HCT116 (cell line): Measurements from ENCODE around the gene DAP. TPM values are rescaled to one million over a fixed set of nuclear protein-coding genes. Genes with fewer than 3 reads are reported as not detected.

Experiments
- ATAC-seq: fragments of 200-7000 bp; cut with Tn5 transposase; 2 replicates; pipeline ENCODE4 v1.9.1; 2020; ENCODE audit warnings: mild to moderate bottlenecking, moderate library complexity
- BruUV-seq: library from RNA; stranded (reverse); fragments of 400-500 nt; replicated peaks from 2 replicates; lab custom pipeline; 2021; lab: Mats Ljungman, UMichigan
- CTCF ChIA-PET: fragments of 300-600 bp; sonication (Branson Sonifier 250); formaldehyde crosslinking; loops from one replicate; lab custom pipeline; 2021; ENCODE audit warnings: antibody characterized with exemption; lab: Charles Lee
- POLR2A ChIA-PET: fragments of 300-600, 350-600 bp; sonication (Branson Sonifier 250); formaldehyde crosslinking; loops from one replicate; lab custom pipeline; 2021; ENCODE audit warnings: antibody characterized with exemption; lab: Charles Lee
- RAD21 ChIA-PET, 2 experiments: fragments of 300-600 bp; sonication (Branson Sonifier 250); formaldehyde crosslinking; loops; one replicate each; lab custom pipeline; 2023; ENCODE audit warnings: low total read pairs in 2 of 2; ENCODE audit not compliant: uncharacterized antibody in 2 of 2, unreplicated experiment in 2 of 2, low non-redundant PET in 1 of 2; lab: Charles Lee
- DNase-seq: peaks from one replicate; pipeline ENCODE4 v3.0.0-alpha.2; 2010; ENCODE audit warnings: low read depth, low spot score
- H2AFZ ChIP-seq: fragments of 200-600 bp; shearing (Covaris generic), sonication (generic); 2 replicates; pipeline ENCODE4 v1.6.1; 2017; ENCODE audit warnings: low read depth, mixed run types, mixed read lengths, antibody characterized with exemption, low read length; ENCODE audit not compliant: poor library complexity, severe bottlenecking
- H3K27ac ChIP-seq: 2 replicates; pipeline ENCODE4 v1.5.1; 2012; ENCODE audit warnings: low read depth, low read length
- H3K27me3 ChIP-seq: fragments of 200-600 bp; sonication (generic); 2 replicates; pipeline ENCODE4 v1.6.1; 2016; ENCODE audit warnings: mixed run types, low read length, mixed read lengths; ENCODE audit not compliant: insufficient read depth
- H3K36me3 ChIP-seq, 2 experiments: fragments of 200-500 bp in 1 of 2; fragments of 200-600 bp in 1 of 2; sonication (Bioruptor generic) in 1 of 2; sonication (generic) in 1 of 2; 2 replicates each; pipeline versions ENCODE4 v1.5.1 to v1.6.1; 2014 to 2016; ENCODE audit warnings: low read length in 2 of 2, inconsistent platforms in 1 of 2, mixed read lengths in 1 of 2, mixed run types in 1 of 2; ENCODE audit not compliant: insufficient read depth in 2 of 2, control insufficient read depth in 1 of 2
- H3K4me1 ChIP-seq, 2 experiments: fragments of 200-600 bp in 1 of 2; sonication (generic) in 1 of 2; 2 replicates each; pipeline versions ENCODE4 v1.5.1 to v1.6.1; 2012 to 2017; ENCODE audit warnings: low read length in 2 of 2, inconsistent platforms in 1 of 2, mild to moderate bottlenecking in 1 of 2, mixed read lengths in 1 of 2, mixed run types in 1 of 2, moderate library complexity in 1 of 2; ENCODE audit not compliant: insufficient read depth in 2 of 2, control insufficient read depth in 1 of 2
- H3K4me2 ChIP-seq: fragments of 200-600 bp; sonication (generic); 2 replicates; pipeline ENCODE4 v1.6.1; 2017; ENCODE audit warnings: mixed run types, low read length, mixed read lengths
- H3K4me3 ChIP-seq, 2 experiments: fragments of 200-600 bp in 1 of 2; sonication (generic) in 1 of 2; replicated peaks in 1 of 2; 2 replicates each; pipeline ENCODE4 v1.5.1; 2011 to 2016; ENCODE audit warnings: low read length in 2 of 2, control low read depth in 1 of 2, low read depth in 1 of 2, mild to moderate bottlenecking in 1 of 2, mixed read lengths in 1 of 2, mixed run types in 1 of 2
- H3K79me2 ChIP-seq: fragments of 200-600 bp; sonication (generic); 2 replicates; pipeline ENCODE4 v1.6.1; 2017; ENCODE audit warnings: mild to moderate bottlenecking, mixed run types, low read length, moderate library complexity, mixed read lengths; ENCODE audit not compliant: insufficient read depth
- H3K9ac ChIP-seq: fragments of 200-600 bp; sonication (generic); 2 replicates; pipeline ENCODE4 v1.6.1; 2016; ENCODE audit warnings: low read length, mixed read lengths
- H3K9me2 ChIP-seq: fragments of 200-600 bp; sonication (generic), shearing (Covaris generic); 2 replicates; pipeline ENCODE4 v1.6.1; 2017; ENCODE audit warnings: mixed run types, mild to moderate bottlenecking, moderate library complexity; ENCODE audit not compliant: insufficient read depth
- H3K9me3 ChIP-seq, 2 experiments: fragments of 200-500 bp in 1 of 2; fragments of 200-600 bp in 1 of 2; sonication (Bioruptor generic) in 1 of 2; sonication (generic) in 1 of 2; 2 replicates each; pipeline ENCODE4 v1.6.1; 2014 to 2017; ENCODE audit warnings: low read length in 2 of 2, mixed read lengths in 2 of 2, inconsistent platforms in 1 of 2, low read depth in 1 of 2, mild to moderate bottlenecking in 1 of 2, mixed run types in 1 of 2, moderate library complexity in 1 of 2; ENCODE audit not compliant: control insufficient read depth in 1 of 2, insufficient read depth in 1 of 2
- H4K20me1 ChIP-seq: fragments of 200-600 bp; sonication (generic), shearing (Covaris generic); 2 replicates; pipeline ENCODE4 v1.6.1; 2017; ENCODE audit warnings: mixed run types, mild to moderate bottlenecking, moderate library complexity; ENCODE audit not compliant: insufficient read depth
- CEBPB ChIP-seq: IDR thresholded peaks from 2 replicates; pipeline ENCODE4 v1.6.1; 2012; ENCODE audit warnings: low read depth
- EZH2phosphoT487 ChIP-seq: fragments of 200-600 bp; IDR thresholded peaks from 2 replicates; pipeline ENCODE4 v1.6.1; 2018; ENCODE audit warnings: antibody characterized with exemption, borderline replicate concordance
- POLR2A ChIP-seq: IDR thresholded peaks from 2 replicates; pipeline ENCODE4 v1.7.0; 2011; ENCODE audit warnings: borderline replicate concordance; ENCODE audit not compliant: insufficient read depth, insufficient read length; ENCODE audit errors: extremely low read depth
- RAD21 ChIP-seq: IDR thresholded peaks from 2 replicates; pipeline ENCODE4 v1.6.1; 2012; ENCODE audit warnings: low read depth, mild to moderate bottlenecking
- SIN3A ChIP-seq: IDR thresholded peaks from 2 replicates; pipeline ENCODE4 v1.6.1; 2012; ENCODE audit warnings: low read depth
- SP1 ChIP-seq: IDR thresholded peaks from 2 replicates; pipeline ENCODE4 v1.6.1; 2012; ENCODE audit warnings: low read depth
- ZFX ChIP-seq: fragments of 450-650 bp; IDR thresholded peaks from 2 replicates; pipeline ENCODE4 v1.6.1; 2017
- intact Hi-C: fragments of 100-400 bp; cut with micrococcal nuclease; formaldehyde crosslinking; loops from 2 replicates; pipeline ENCODE4 v1.10.0; 2022
- total RNA-seq: library from RNA; stranded (reverse); gene quantifications from one replicate; pipeline ENCODE4 v1.2.1, GENCODE V29; 2021; ENCODE audit not compliant: unreplicated experiment
- TF ChIP-seq, protein P1 (sequence below), 3 experiments: fragments of 200-600 bp in 1 of 3; sonication (generic) in 1 of 3; IDR thresholded peaks in 2 of 3; conservative IDR thresholded peaks in 1 of 3; 2 replicates each; pipeline ENCODE4 v1.5.1; 2012 to 2017; ENCODE audit warnings: low read depth in 2 of 3, low read length in 2 of 3, antibody characterized with exemption in 1 of 3, borderline replicate concordance in 1 of 3, control low read depth in 1 of 3, mild to moderate bottlenecking in 1 of 3, mixed read lengths in 1 of 3, mixed run types in 1 of 3, moderate library complexity in 1 of 3; ENCODE audit not compliant: insufficient read depth in 1 of 3

Gene DAP
- total RNA-seq, 1 experiment from 2014 or later: 59.1 TPM

DNA sequence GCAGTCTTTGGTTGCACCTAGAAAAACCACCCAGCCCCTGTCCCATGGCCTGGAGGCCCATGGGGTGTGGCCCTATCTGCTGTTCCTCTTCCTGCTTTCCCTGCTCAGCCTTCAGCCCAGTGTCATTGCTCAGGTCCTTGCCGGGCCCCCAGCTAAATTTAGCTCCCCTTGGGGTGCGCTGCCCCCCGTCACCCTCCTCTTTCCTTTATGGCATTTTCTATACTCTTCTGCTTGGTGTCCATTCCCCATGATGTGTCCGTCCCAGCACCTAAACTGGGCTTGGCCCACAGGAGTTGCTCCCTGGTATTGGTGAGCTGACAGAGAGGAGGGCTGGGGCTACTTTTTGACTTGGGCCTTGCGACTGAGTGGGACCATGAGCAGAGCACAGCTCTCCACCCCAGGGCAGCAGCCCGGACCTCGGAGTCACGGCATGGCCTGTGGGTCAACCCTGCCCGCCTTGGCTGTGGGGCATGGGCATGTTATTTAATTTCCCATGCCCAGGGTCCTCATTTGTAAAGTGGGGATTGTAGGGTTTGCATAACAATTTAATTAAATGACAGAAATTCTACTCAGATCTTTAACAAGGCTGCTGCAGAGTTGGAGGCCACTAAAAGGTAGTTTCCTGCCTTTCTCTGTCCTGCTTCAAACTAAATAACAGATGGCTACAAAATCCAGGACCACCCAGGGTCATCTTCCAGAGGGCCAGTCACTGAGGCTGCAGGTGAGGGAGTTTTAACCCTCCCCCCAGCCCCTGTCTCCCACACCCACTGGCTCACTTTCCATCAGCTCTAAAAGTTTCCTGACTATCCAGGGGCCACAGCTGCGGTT lies 98.2 kb downstream of the DAP start (continued):
- TF ChIP-seq EZH2phosphoT487: no peak
- TF ChIP-seq POLR2A: no peak
- no peak for TF ChIP-seq SP1
- no peak for TF ChIP-seq SIN3A

DNA sequence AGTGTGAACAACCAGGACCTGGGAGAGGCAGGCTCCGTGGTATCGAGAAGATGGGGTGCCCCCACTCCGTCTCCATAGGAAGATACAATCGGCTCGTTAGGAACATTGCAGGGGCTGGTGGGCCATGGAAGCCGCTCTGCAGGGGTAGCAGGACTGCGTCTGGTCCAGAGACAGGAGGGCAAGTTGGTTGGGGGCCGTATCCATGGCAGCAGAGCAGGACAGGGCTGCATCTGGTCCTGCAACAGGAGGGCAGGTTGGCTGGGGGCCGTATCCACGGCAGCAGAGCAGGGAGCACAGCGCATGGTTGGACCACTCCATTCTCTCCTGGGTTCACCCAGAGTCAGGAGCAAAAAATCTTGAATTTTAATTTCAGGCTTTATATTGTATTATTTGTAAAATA lies 99.0 kb downstream of the DAP start:
- CTCF ChIA-PET: no interaction called here
- H3K4me3 ChIP-seq: no peak overlapping the region
- H3K27ac ChIP-seq: no peak overlapping the region
- intact Hi-C loops: no loop called here
- no peak for DNase-seq
- H3K4me1 ChIP-seq: peaks cover 0 to 7% of the 10 kb centered on the region in 2 experiments; a peak in 2 of 4 replicates
- no peak overlapping the region for H3K9ac ChIP-seq
- RAD21 ChIA-PET: no interaction called here
- TF ChIP-seq SIN3A (no peak), CEBPB (no peak), ZFX (no peak), RAD21 (no peak)
- TF ChIP-seq, protein P1, sequence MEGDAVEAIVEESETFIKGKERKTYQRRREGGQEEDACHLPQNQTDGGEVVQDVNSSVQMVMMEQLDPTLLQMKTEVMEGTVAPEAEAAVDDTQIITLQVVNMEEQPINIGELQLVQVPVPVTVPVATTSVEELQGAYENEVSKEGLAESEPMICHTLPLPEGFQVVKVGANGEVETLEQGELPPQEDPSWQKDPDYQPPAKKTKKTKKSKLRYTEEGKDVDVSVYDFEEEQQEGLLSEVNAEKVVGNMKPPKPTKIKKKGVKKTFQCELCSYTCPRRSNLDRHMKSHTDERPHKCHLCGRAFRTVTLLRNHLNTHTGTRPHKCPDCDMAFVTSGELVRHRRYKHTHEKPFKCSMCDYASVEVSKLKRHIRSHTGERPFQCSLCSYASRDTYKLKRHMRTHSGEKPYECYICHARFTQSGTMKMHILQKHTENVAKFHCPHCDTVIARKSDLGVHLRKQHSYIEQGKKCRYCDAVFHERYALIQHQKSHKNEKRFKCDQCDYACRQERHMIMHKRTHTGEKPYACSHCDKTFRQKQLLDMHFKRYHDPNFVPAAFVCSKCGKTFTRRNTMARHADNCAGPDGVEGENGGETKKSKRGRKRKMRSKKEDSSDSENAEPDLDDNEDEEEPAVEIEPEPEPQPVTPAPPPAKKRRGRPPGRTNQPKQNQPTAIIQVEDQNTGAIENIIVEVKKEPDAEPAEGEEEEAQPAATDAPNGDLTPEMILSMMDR (IDR thresholded peaks at IDR 0.05 in 2 of 3, conservative IDR thresholded peaks at IDR 0.05 in 1 of 3; ENCODE audit: borderline replicate concordance in 1 of 3, insufficient read depth in 1 of 3, low read depth in 2 of 3, low read length in 2 of 3): no peak
- no peaks in the 10 kb centered on the region for H4K20me1 ChIP-seq
- no peaks in the 10 kb centered on the region for H3K9me3 ChIP-seq
- H3K4me2 ChIP-seq: no peak overlapping the region
- no TSS peak for BruUV-seq
- no peak for ATAC-seq
- no peaks in the 10 kb centered on the region for H3K27me3 ChIP-seq
- no peaks in the 10 kb centered on the region for H3K9me2 ChIP-seq
- no peaks in the 10 kb centered on the region for H3K79me2 ChIP-seq
- no peak overlapping the region for H2AFZ ChIP-seq
- POLR2A ChIA-PET: no interaction called here
- no peaks in the 10 kb centered on the region for H3K36me3 ChIP-seq
